Stimulated activated CD4-positive, alpha-beta T cell treated with anti-CD3 and anti-CD28 coated beads, Interleukin-12 subunit alpha, Interleukin-12 subunit beta, amount 100 ng/mL, for 4 hours (primary cell): ENCODE measurements around the gene RTTN.

Experiments used
- DNase-seq: peaks from one replicate; pipeline ENCODE4 v3.0.0-alpha.2; 2020

Gene RTTN

GRCh38 chr18:70197026-70197425 lies 8.5 kb downstream of the RTTN start:
- DNase-seq, result no peak

- no peak for DNase-seq
Observed at GRCh38 chr18:70195852-70196434, 9.5 kb downstream of the RTTN start.

- DNase-seq, result no peak
Observed at GRCh38 chr18:70195014-70195614, 10.4 kb downstream of the RTTN start.

- DNase-seq, result no peak
Observed at GRCh38 chr18:70194227-70194890, 11.1 kb downstream of the RTTN start.

- DNase-seq, result no peak
Observed at GRCh38 chr18:70190529-70190928, 15.0 kb downstream of the RTTN start.

- no peak for DNase-seq
Observed at GRCh38 chr18:70188113-70188512, 17.4 kb downstream of the RTTN start.

GRCh38 chr18:70183441-70183840 lies 22.0 kb downstream of the RTTN start:
- no peak for DNase-seq

GRCh38 chr18:70182548-70182947 lies 22.9 kb downstream of the RTTN start:
- DNase-seq, result no peak

- no peak for DNase-seq
Observed at GRCh38 chr18:70181725-70182124, 23.8 kb downstream of the RTTN start.

- DNase-seq, result no peak
Observed at GRCh38 chr18:70181015-70181414, 24.5 kb downstream of the RTTN start.

GRCh38 chr18:70176537-70176936 lies 28.9 kb downstream of the RTTN start:
- no peak for DNase-seq

- DNase-seq, result no peak
Observed at GRCh38 chr18:70175216-70175615, 30.3 kb downstream of the RTTN start.

- DNase-seq, result no peak
Observed at GRCh38 chr18:70172225-70172624, 33.3 kb downstream of the RTTN start.

GRCh38 chr18:70169747-70170146 lies 35.7 kb downstream of the RTTN start:
- no peak for DNase-seq

- DNase-seq, result no peak
Observed at GRCh38 chr18:70166668-70167067, 38.8 kb downstream of the RTTN start.

GRCh38 chr18:70165936-70166335 lies 39.6 kb downstream of the RTTN start:
- no peak for DNase-seq

- no peak for DNase-seq
Observed at GRCh38 chr18:70160073-70160678, 45.3 kb downstream of the RTTN start.

GRCh38 chr18:70158992-70159717 lies 46.3 kb downstream of the RTTN start:
- DNase-seq, result no peak

- no peak for DNase-seq
Observed at GRCh38 chr18:70156886-70157285, 48.6 kb downstream of the RTTN start.

- no peak for DNase-seq
Observed at GRCh38 chr18:70154591-70155194, 50.8 kb downstream of the RTTN start.

- DNase-seq, result no peak
Observed at GRCh38 chr18:70151614-70152013, 53.9 kb downstream of the RTTN start.

- no peak for DNase-seq
Observed at GRCh38 chr18:70149616-70150301, 55.7 kb downstream of the RTTN start.
